CD4-positive, alpha-beta T cell treated with Interferon gamma for 1 hour (primary cell): ENCODE measurements around the gene ADGRL1.
"Not testable (repeated sequence)": the region's sequence is repeated elsewhere in the genome, so short reads cannot be mapped to it uniquely, and the experiment has no call there.

Experiments used
- DNase-seq: peaks from one replicate; pipeline ENCODE4 v3.0.0-alpha.2; 2020

The ADGRL1 gene

GRCh38 chr19:14158276-14159023, 47.5 kb downstream of the ADGRL1 start:
- DNase-seq = no peak

GRCh38 chr19:14156971-14157717, 48.8 kb downstream of the ADGRL1 start:
- no peak for DNase-seq

- DNase-seq = no peak
Observed at GRCh38 chr19:14156122-14156521, 49.8 kb downstream of the ADGRL1 start.

GRCh38 chr19:14155371-14155770, 50.6 kb downstream of the ADGRL1 start:
- no peak for DNase-seq

GRCh38 chr19:14152713-14153112, 53.3 kb downstream of the ADGRL1 start:
- DNase-seq = no peak

GRCh38 chr19:14150770-14151661, 55.0 kb downstream of the ADGRL1 start:
- no peak for DNase-seq

GRCh38 chr19:14150041-14150769, 55.8 kb downstream of the ADGRL1 start:
- DNase-seq = no peak

- DNase-seq = peak; percentile 57
Observed at GRCh38 chr19:14149509-14149994, 56.4 kb downstream of the ADGRL1 start.

- no peak for DNase-seq
Observed at GRCh38 chr19:14148751-14149410, 57.1 kb downstream of the ADGRL1 start.

- DNase-seq = peak; percentile 59
Observed at GRCh38 chr19:14147797-14148605, 58.0 kb downstream of the ADGRL1 start.

- no peak for DNase-seq
Observed at GRCh38 chr19:14146789-14147216, 59.2 kb downstream of the ADGRL1 start.

GRCh38 chr19:14146169-14146568, 59.8 kb downstream of the ADGRL1 start:
- not testable (repeated sequence) for DNase-seq

- no peak for DNase-seq
Observed at GRCh38 chr19:14145381-14145780, 60.6 kb downstream of the ADGRL1 start.

- DNase-seq = no peak
Observed at GRCh38 chr19:14142262-14143190, 63.4 kb downstream of the ADGRL1 start.

- DNase-seq = no peak
Observed at GRCh38 chr19:14141041-14141440, 64.9 kb downstream of the ADGRL1 start.

- DNase-seq = no peak
Observed at GRCh38 chr19:14139944-14140343, 66.0 kb downstream of the ADGRL1 start.

GRCh38 chr19:14138576-14139265, 67.2 kb downstream of the ADGRL1 start:
- DNase-seq = no peak

- DNase-seq = peak; percentile 99
Observed at GRCh38 chr19:14136509-14137281, 69.3 kb downstream of the ADGRL1 start, which contains the start of gene ASF1B. ASF1B (minus strand) TSS chr19:14136589; CDS start chr19:14136456, 133 bp downstream.
